Naive thymus-derived CD4-positive, alpha-beta T cell (primary cell): ENCODE data around the gene GPRC5A. TPM values are rescaled to one million over a fixed set of nuclear protein-coding genes. Genes with fewer than 3 reads are reported as not detected.

Experiments used
- ATAC-seq: fragments of 150-1000 bp; cut with Tn5 transposase; 2 replicates; pipeline ENCODE4 v1.10.0; 2021; ENCODE audit warnings: mild to moderate bottlenecking, moderate library complexity
- CTCF ChIA-PET: fragments of 350-600 bp; sonication (Branson Sonifier 250); formaldehyde crosslinking; loops from one replicate; lab custom pipeline; 2021; ENCODE audit warnings: antibody characterized with exemption; lab: Charles Lee
- POLR2A ChIA-PET: fragments of 350-600 bp; sonication (Branson Sonifier 250); formaldehyde crosslinking; loops from one replicate; lab custom pipeline; 2021; ENCODE audit warnings: antibody characterized with exemption, inconsistent platforms; lab: Charles Lee
- DNase-seq, 9 donors: peaks; one replicate each; pipeline versions ENCODE4 v3.0.0 to v3.0.0-alpha.2; 2020 to 2022; ENCODE audit warnings: mixed read lengths in 1 of 9
- H3K27ac ChIP-seq: one replicate; pipeline ENCODE4 v1.7.0; 2013; ENCODE audit warnings: mild to moderate bottlenecking, low read depth, low read length, moderate library complexity
- H3K27me3 ChIP-seq, 2 donors: one replicate each; pipeline ENCODE4 v1.7.0; 2013; ENCODE audit warnings: low read length in 2 of 2, mild to moderate bottlenecking in 2 of 2, moderate library complexity in 2 of 2; ENCODE audit not compliant: control insufficient read depth in 2 of 2, insufficient read depth in 2 of 2
- H3K36me3 ChIP-seq, 3 experiments: 1 replicate in 2 of 3; 2 replicates in 1 of 3; pipeline ENCODE4 v1.7.0; 2013; ENCODE audit warnings: low read length in 3 of 3, mild to moderate bottlenecking in 3 of 3, moderate library complexity in 1 of 3; ENCODE audit not compliant: insufficient read depth in 3 of 3, control insufficient read depth in 2 of 3
- H3K4me1 ChIP-seq, 2 donors: one replicate each; pipeline ENCODE4 v1.7.0; 2013; ENCODE audit warnings: low read length in 2 of 2, mild to moderate bottlenecking in 2 of 2, moderate library complexity in 1 of 2; ENCODE audit not compliant: control insufficient read depth in 2 of 2, insufficient read depth in 2 of 2
- H3K4me3 ChIP-seq: 2 replicates; pipeline ENCODE4 v1.7.0; 2013; ENCODE audit warnings: mild to moderate bottlenecking, low read length
- H3K9me3 ChIP-seq, 3 experiments: 1 replicate in 2 of 3; 2 replicates in 1 of 3; pipeline ENCODE4 v1.7.0; 2013; ENCODE audit warnings: low read length in 3 of 3; ENCODE audit not compliant: control insufficient read depth in 2 of 3
- H3K27ac Mint-ChIP-seq, 9 donors: one replicate each; pipeline ENCODE4 v1.8.0; 2020 to 2022; ENCODE audit warnings: mixed read lengths in 9 of 9, mild to moderate bottlenecking in 8 of 9, moderate library complexity in 5 of 9, inconsistent platforms in 2 of 9
- H3K27me3 Mint-ChIP-seq, 5 donors: one replicate each; pipeline ENCODE4 v1.8.0; 2021 to 2022; ENCODE audit warnings: mixed read lengths in 5 of 5, mild to moderate bottlenecking in 1 of 5
- H3K36me3 Mint-ChIP-seq, 5 donors: one replicate each; pipeline ENCODE4 v1.8.0; 2020 to 2022; ENCODE audit warnings: mixed read lengths in 5 of 5, mild to moderate bottlenecking in 3 of 5, inconsistent platforms in 1 of 5
- H3K4me1 Mint-ChIP-seq, 7 donors: one replicate each; pipeline ENCODE4 v1.8.0; 2020 to 2022; ENCODE audit warnings: mixed read lengths in 7 of 7, mild to moderate bottlenecking in 3 of 7, inconsistent platforms in 1 of 7
- H3K4me3 Mint-ChIP-seq, 10 donors: one replicate each; pipeline ENCODE4 v1.8.0; 2020 to 2022; ENCODE audit warnings: mild to moderate bottlenecking in 10 of 10, mixed read lengths in 10 of 10, moderate library complexity in 6 of 10, inconsistent platforms in 2 of 10
- H3K9me3 Mint-ChIP-seq, 11 donors: one replicate each; pipeline ENCODE4 v1.8.0; 2020 to 2022; ENCODE audit warnings: mixed read lengths in 11 of 11, mild to moderate bottlenecking in 4 of 11, inconsistent platforms in 1 of 11, moderate library complexity in 1 of 11
- intact Hi-C, 2 donors: fragments of 100-400 bp; cut with micrococcal nuclease; formaldehyde crosslinking; loops; one replicate each; pipeline ENCODE4 v1.15.1; 2023
- polyA plus RNA-seq, 2 donors: library from polyadenylated mRNA; unstranded; fragments of 300-500 nt; fragmentation: Illumina TruSeq; gene quantifications; one replicate each; pipeline ENCODE4 v1.2.3, GENCODE V29; 2021
- total RNA-seq, 6 experiments: library from RNA in 5 of 6; stranded (reverse) in 5 of 6; gene quantifications; 1 replicate in 5 of 6; 2 replicates in 1 of 6; pipeline ENCODE4 v1.2.3 and lab custom pipeline; 2021 to 2026

GPRC5A gene
- total and polyA plus RNA-seq, 7 experiments from 2014 or later, result 0.05 to 0.93 (median 0.13) TPM; not detected in 2

GRCh38 chr12:12899530-12900380 lies 8.4 kb downstream of the GPRC5A start:
- Mint-ChIP-seq H3K27me3 (peaks cover 4 to 18% (median 5%) of the 10 kb centered on the region in 5 donors), H3K4me1 (peaks cover 0 to 11% (median 0%) of the 10 kb centered on the region in 7 donors), H3K27ac (peak overlapping the region in 2 of 9 donors; percentile 37 to 48), H3K4me3 (no peak overlapping the region), H3K36me3 (no peaks in the 10 kb centered on the region), H3K9me3 (peaks cover 0 to 2% (median 0%) of the 10 kb centered on the region in 11 donors)
- no peaks in the 10 kb centered on the region for H3K9me3 ChIP-seq
- ChIA-PET POLR2A (no interaction called here), CTCF (interaction anchor here (0.6 kb wide), 1 partner anchor 8 kb away, joined by 3 read pairs; no protein-coding TSS in a partner anchor)
- no peaks in the 10 kb centered on the region for H3K4me1 ChIP-seq
- H3K27ac ChIP-seq, result no peak overlapping the region
- no peaks in the 10 kb centered on the region for H3K36me3 ChIP-seq
- no peak overlapping the region for H3K4me3 ChIP-seq
- intact Hi-C loops, result no loop called here
- DNase-seq (peak in 1 of 9 donors; percentile 33), ATAC-seq (peak; percentile 26)
- no peaks in the 10 kb centered on the region for H3K27me3 ChIP-seq

- H3K4me3 Mint-ChIP-seq, result no peak overlapping the region
- peaks cover 0 to 2% (median 0%) of the 10 kb centered on the region in 11 donors for H3K9me3 Mint-ChIP-seq
- Histone ChIP-seq H3K4me1 (no peaks in the 10 kb centered on the region), H3K27me3 (no peaks in the 10 kb centered on the region), H3K27ac (no peak overlapping the region), H3K9me3 (no peaks in the 10 kb centered on the region), H3K4me3 (no peak overlapping the region), H3K36me3 (no peaks in the 10 kb centered on the region)
- DNase-seq (no peak), ATAC-seq (no peak)
- CTCF ChIA-PET, result no interaction called here
- H3K4me1 Mint-ChIP-seq, result peaks cover 0 to 11% (median 0%) of the 10 kb centered on the region in 7 donors
- intact Hi-C loops, result no loop called here
- no peaks in the 10 kb centered on the region for H3K36me3 Mint-ChIP-seq
- H3K27me3 Mint-ChIP-seq, result peaks cover 0 to 14% (median 5%) of the 10 kb centered on the region in 5 donors
- H3K27ac Mint-ChIP-seq, result no peak overlapping the region
- POLR2A ChIA-PET, result no interaction called here
Observed at GRCh38 chr12:12900786-12901157, 9.4 kb downstream of the GPRC5A start.

DNA sequence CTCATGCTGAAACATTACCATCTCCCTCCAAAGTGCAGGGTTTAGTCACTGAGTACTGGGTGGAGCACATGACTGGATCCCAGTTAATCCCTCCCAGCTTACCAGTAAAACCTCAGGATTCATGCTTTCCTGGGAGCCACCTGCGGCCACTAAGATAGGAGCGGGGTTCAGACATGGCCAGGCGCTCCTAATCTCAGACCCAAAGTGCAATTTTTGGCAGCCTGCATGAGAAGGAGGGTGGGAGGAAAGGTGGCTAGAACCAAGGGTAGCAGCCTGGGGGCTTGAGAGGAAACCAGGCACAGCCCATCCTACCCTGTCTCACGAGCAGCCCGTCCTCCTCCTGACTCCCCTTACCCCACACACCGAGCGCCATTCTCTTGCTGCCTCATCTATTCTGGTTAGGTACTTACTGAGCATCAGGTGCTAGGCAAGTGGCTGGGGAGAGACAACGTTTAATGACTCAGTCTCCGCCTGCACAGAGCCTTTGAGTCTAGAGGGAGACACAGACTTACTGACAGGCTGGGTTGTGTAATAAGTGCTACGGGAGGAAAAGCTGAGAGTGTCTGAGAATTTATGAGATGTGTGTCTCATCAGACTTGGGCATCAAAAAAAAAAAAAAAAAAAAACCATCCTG lies 9.9 kb downstream of the GPRC5A start:
- peaks cover 0 to 15% (median 5%) of the 10 kb centered on the region in 5 donors for H3K27me3 Mint-ChIP-seq

DNA sequence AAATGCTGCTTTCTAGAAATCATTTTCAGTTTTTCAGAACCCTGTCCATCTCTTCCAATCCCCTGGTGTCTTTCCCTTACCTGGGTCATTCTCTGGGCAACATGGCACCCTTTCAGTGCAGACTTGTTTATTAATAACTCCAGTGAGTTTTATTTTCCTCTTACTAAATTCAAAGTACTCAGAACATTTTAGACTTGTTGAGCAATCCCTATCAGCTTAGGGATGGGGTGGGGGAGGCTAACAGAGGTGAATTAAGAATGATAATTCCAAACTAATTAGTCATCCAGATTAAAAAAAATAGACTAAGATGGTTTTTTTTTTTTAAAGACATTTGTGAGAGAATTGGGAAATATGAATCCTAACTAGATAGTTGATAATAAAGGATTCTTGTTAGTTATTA lies 10.7 kb downstream of the GPRC5A start:
- intact Hi-C loops, result no loop called here
- CTCF ChIA-PET, result no interaction called here
- H3K9me3 ChIP-seq, result no peaks in the 10 kb centered on the region
- H3K36me3 Mint-ChIP-seq, result no peaks in the 10 kb centered on the region
- H3K27ac Mint-ChIP-seq, result peak overlapping the region in 1 of 9 donors; percentile 41
- H3K27ac ChIP-seq, result no peak overlapping the region
- H3K4me3 Mint-ChIP-seq, result no peak overlapping the region
- DNase-seq (no peak), ATAC-seq (no peak)
- H3K4me3 ChIP-seq, result no peak overlapping the region
- H3K36me3 ChIP-seq, result no peaks in the 10 kb centered on the region
- peaks cover 0 to 2% (median 0%) of the 10 kb centered on the region in 11 donors for H3K9me3 Mint-ChIP-seq
- H3K27me3 ChIP-seq, result no peaks in the 10 kb centered on the region
- H3K4me1 ChIP-seq, result no peaks in the 10 kb centered on the region
- peaks cover 0 to 11% (median 4%) of the 10 kb centered on the region in 5 donors for H3K27me3 Mint-ChIP-seq
- H3K4me1 Mint-ChIP-seq, result peaks cover 0 to 11% (median 0%) of the 10 kb centered on the region in 7 donors
- POLR2A ChIA-PET, result no interaction called here

More for the DNA sequence above, 9.9 kb downstream of the GPRC5A start:
- Mint-ChIP-seq H3K36me3 (no peaks in the 10 kb centered on the region), H3K4me1 (peaks cover 0 to 11% (median 0%) of the 10 kb centered on the region in 7 donors), H3K9me3 (peaks cover 0 to 2% (median 0%) of the 10 kb centered on the region in 11 donors), H3K4me3 (no peak overlapping the region), H3K27ac (peak overlapping the region in 1 of 9 donors; percentile 41)
- intact Hi-C loops, result no loop called here
- ChIA-PET POLR2A (no interaction called here), CTCF (no interaction called here)
- H3K27me3 ChIP-seq, result no peaks in the 10 kb centered on the region
- H3K4me1 ChIP-seq, result no peaks in the 10 kb centered on the region
- ATAC-seq, result no peak
- H3K27ac ChIP-seq, result no peak overlapping the region
- no peak for DNase-seq
- H3K4me3 ChIP-seq, result no peak overlapping the region
- no peaks in the 10 kb centered on the region for H3K36me3 ChIP-seq
- no peaks in the 10 kb centered on the region for H3K9me3 ChIP-seq

- Histone ChIP-seq H3K27ac (no peak overlapping the region), H3K4me3 (no peak overlapping the region), H3K27me3 (no peaks in the 10 kb centered on the region), H3K9me3 (no peaks in the 10 kb centered on the region), H3K4me1 (no peaks in the 10 kb centered on the region), H3K36me3 (no peaks in the 10 kb centered on the region)
- ATAC-seq (no peak), DNase-seq (no peak)
- Mint-ChIP-seq H3K27ac (no peak overlapping the region), H3K9me3 (peaks cover 0 to 2% (median 0%) of the 10 kb centered on the region in 11 donors), H3K36me3 (no peaks in the 10 kb centered on the region), H3K4me3 (no peak overlapping the region), H3K4me1 (peaks cover 2 to 12% (median 4%) of the 10 kb centered on the region in 7 donors), H3K27me3 (peaks cover 0 to 10% (median 0%) of the 10 kb centered on the region in 5 donors)
- intact Hi-C loops, result no loop called here
- CTCF ChIA-PET, result interaction anchor here (0.6 kb wide), 1 partner anchor 331 kb away, joined by 3 read pairs; no protein-coding TSS in a partner anchor
- POLR2A ChIA-PET, result no interaction called here
Observed at GRCh38 chr12:12903642-12904609, 12.6 kb downstream of the GPRC5A start.

DNA sequence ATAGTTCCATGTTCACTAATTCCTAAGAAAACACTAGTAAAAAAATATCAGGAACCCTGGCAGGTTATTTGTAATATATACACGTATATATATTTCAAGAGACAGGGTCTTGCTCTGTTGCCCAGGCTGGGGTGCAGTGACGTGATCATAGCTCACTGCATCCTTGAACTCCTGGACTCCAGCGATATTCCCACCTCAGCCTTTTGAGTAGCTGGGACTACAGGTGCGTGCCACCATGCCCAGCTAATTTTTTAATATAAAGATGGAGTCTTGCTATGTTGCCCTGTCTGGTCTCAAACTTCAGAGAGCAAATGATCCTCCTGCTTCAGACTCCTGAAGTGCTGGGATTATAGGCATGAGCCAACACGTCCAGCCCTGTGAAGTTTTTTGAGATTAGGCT lies 16.2 kb downstream of the GPRC5A start:
- no peak for ATAC-seq
- Mint-ChIP-seq H3K9me3 (no peaks in the 10 kb centered on the region), H3K36me3 (no peaks in the 10 kb centered on the region), H3K4me1 (peaks cover 17 to 25% (median 21%) of the 10 kb centered on the region in 7 donors), H3K4me3 (no peak overlapping the region), H3K27ac (no peak overlapping the region), H3K27me3 (peaks cover 0 to 13% (median 0%) of the 10 kb centered on the region in 5 donors)
- H3K36me3 ChIP-seq, result no peaks in the 10 kb centered on the region
- H3K27me3 ChIP-seq, result no peaks in the 10 kb centered on the region
- H3K4me3 ChIP-seq, result no peak overlapping the region
- ChIA-PET POLR2A (no interaction called here), CTCF (interaction anchor here (0.6 to 0.7 kb wide), 2 partner anchors 8 to 69 kb away, joined by 3 read pairs; no protein-coding TSS in a partner anchor)
- DNase-seq, result no peak
- H3K4me1 ChIP-seq, result peaks cover 0 to 14% of the 10 kb centered on the region in 2 donors
- no peak overlapping the region for H3K27ac ChIP-seq
- intact Hi-C loops, result no loop called here
- no peaks in the 10 kb centered on the region for H3K9me3 ChIP-seq
